ENCODE measurements around the gene KYNU.

Gene KYNU

DNA sequence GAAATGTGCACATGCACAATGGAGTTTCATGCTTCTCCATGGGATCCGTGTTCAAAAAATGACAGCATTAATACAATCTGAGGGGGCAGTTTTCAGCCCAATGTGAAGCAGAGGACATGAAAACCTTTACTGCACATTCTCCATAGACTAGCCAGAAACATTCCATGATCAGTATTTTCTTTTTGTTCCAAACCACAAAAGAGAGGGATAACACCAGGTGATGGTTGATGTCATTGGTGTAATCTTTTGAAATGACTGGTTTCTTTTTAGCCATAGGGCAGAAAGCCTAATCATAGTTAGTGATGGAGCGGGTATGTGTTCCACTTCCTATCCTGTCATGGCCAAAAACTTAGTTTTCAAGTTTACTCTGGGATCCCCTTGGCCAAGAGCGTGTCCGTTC, 1.8 kb upstream of the KYNU start (continued):
- TF ChIP-seq BACH2 (CRISPR knock-in tag; IDR thresholded peaks at IDR 0.05; ENCODE audit: borderline replicate concordance) = no peak
- no peak for TF ChIP-seq TOX (CRISPR knock-in tag; IDR thresholded peaks at IDR 0.05; ENCODE audit: borderline replicate concordance)
- TF ChIP-seq RARB (CRISPR knock-in tag; IDR thresholded peaks at IDR 0.05) = no peak
- TF ChIP-seq, protein P1, sequence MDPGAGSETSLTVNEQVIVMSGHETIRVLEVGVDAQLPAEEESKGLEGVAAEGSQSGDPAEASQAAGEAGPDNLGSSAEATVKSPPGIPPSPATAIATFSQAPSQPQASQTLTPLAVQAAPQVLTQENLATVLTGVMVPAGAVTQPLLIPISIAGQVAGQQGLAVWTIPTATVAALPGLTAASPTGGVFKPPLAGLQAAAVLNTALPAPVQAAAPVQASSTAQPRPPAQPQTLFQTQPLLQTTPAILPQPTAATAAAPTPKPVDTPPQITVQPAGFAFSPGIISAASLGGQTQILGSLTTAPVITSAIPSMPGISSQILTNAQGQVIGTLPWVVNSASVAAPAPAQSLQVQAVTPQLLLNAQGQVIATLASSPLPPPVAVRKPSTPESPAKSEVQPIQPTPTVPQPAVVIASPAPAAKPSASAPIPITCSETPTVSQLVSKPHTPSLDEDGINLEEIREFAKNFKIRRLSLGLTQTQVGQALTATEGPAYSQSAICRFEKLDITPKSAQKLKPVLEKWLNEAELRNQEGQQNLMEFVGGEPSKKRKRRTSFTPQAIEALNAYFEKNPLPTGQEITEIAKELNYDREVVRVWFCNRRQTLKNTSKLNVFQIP (CRISPR knock-in tag; IDR thresholded peaks at IDR 0.05; ENCODE audit: borderline replicate concordance, low read depth) = no peak
- TF ChIP-seq ZC3H10 (CRISPR knock-in tag; IDR thresholded peaks at IDR 0.05) = no peak

DNA sequence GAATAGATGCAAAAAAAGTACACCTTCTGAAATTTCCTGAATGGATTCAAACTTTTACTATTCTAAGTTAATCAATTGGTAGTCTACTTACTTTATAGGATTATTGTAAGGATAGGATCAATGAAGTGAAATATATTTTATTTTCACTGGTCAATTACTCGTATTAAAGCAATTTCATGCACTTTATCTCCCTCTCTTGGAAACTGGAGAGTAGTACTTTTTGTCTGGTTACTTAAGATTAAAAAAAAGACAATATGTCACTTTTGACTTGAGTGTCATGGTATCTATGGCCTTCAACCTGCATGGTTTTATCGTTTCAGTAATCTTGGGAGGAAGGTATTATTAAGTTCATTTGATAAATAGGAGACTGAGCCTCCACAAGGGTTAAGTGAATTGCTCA, 1.0 kb upstream of the KYNU start:
- TF ChIP-seq, protein P2, sequence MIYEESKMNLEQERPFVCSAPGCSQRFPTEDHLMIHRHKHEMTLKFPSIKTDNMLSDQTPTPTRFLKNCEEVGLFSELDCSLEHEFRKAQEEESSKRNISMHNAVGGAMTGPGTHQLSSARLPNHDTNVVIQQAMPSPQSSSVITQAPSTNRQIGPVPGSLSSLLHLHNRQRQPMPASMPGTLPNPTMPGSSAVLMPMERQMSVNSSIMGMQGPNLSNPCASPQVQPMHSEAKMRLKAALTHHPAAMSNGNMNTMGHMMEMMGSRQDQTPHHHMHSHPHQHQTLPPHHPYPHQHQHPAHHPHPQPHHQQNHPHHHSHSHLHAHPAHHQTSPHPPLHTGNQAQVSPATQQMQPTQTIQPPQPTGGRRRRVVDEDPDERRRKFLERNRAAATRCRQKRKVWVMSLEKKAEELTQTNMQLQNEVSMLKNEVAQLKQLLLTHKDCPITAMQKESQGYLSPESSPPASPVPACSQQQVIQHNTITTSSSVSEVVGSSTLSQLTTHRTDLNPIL (CRISPR knock-in tag; IDR thresholded peaks at IDR 0.05; ENCODE audit: low read depth) = no peak
- no peak for TF ChIP-seq ZNF8 (CRISPR knock-in tag; IDR thresholded peaks at IDR 0.05)
- TF ChIP-seq, protein P3, sequence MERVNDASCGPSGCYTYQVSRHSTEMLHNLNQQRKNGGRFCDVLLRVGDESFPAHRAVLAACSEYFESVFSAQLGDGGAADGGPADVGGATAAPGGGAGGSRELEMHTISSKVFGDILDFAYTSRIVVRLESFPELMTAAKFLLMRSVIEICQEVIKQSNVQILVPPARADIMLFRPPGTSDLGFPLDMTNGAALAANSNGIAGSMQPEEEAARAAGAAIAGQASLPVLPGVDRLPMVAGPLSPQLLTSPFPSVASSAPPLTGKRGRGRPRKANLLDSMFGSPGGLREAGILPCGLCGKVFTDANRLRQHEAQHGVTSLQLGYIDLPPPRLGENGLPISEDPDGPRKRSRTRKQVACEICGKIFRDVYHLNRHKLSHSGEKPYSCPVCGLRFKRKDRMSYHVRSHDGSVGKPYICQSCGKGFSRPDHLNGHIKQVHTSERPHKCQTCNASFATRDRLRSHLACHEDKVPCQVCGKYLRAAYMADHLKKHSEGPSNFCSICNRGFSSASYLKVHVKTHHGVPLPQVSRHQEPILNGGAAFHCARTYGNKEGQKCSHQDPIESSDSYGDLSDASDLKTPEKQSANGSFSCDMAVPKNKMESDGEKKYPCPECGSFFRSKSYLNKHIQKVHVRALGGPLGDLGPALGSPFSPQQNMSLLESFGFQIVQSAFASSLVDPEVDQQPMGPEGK (CRISPR knock-in tag; IDR thresholded peaks at IDR 0.05; ENCODE audit: borderline replicate concordance) = no peak
- TF ChIP-seq ISL1 (CRISPR knock-in tag; IDR thresholded peaks at IDR 0.05) = no peak
- TF ChIP-seq, protein P4, sequence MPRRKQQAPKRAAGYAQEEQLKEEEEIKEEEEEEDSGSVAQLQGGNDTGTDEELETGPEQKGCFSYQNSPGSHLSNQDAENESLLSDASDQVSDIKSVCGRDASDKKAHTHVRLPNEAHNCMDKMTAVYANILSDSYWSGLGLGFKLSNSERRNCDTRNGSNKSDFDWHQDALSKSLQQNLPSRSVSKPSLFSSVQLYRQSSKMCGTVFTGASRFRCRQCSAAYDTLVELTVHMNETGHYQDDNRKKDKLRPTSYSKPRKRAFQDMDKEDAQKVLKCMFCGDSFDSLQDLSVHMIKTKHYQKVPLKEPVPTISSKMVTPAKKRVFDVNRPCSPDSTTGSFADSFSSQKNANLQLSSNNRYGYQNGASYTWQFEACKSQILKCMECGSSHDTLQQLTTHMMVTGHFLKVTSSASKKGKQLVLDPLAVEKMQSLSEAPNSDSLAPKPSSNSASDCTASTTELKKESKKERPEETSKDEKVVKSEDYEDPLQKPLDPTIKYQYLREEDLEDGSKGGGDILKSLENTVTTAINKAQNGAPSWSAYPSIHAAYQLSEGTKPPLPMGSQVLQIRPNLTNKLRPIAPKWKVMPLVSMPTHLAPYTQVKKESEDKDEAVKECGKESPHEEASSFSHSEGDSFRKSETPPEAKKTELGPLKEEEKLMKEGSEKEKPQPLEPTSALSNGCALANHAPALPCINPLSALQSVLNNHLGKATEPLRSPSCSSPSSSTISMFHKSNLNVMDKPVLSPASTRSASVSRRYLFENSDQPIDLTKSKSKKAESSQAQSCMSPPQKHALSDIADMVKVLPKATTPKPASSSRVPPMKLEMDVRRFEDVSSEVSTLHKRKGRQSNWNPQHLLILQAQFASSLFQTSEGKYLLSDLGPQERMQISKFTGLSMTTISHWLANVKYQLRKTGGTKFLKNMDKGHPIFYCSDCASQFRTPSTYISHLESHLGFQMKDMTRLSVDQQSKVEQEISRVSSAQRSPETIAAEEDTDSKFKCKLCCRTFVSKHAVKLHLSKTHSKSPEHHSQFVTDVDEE (CRISPR knock-in tag; IDR thresholded peaks at IDR 0.05) = no peak
- no peak for TF ChIP-seq TCF4 (CRISPR knock-in tag; IDR thresholded peaks at IDR 0.05; ENCODE audit: borderline replicate concordance)
- TF ChIP-seq ZFP3 (CRISPR knock-in tag; IDR thresholded peaks at IDR 0.05) = no peak
- TF ChIP-seq OSR1 (CRISPR knock-in tag; IDR thresholded peaks at IDR 0.05) = no peak
- TF ChIP-seq TOX (CRISPR knock-in tag; IDR thresholded peaks at IDR 0.05; ENCODE audit: borderline replicate concordance) = no peak
- TF ChIP-seq ZNF70 (CRISPR knock-in tag; IDR thresholded peaks at IDR 0.05) = no peak
- TF ChIP-seq, protein P1 (CRISPR knock-in tag; IDR thresholded peaks at IDR 0.05; ENCODE audit: borderline replicate concordance, low read depth) = no peak
- TF ChIP-seq, protein P5, sequence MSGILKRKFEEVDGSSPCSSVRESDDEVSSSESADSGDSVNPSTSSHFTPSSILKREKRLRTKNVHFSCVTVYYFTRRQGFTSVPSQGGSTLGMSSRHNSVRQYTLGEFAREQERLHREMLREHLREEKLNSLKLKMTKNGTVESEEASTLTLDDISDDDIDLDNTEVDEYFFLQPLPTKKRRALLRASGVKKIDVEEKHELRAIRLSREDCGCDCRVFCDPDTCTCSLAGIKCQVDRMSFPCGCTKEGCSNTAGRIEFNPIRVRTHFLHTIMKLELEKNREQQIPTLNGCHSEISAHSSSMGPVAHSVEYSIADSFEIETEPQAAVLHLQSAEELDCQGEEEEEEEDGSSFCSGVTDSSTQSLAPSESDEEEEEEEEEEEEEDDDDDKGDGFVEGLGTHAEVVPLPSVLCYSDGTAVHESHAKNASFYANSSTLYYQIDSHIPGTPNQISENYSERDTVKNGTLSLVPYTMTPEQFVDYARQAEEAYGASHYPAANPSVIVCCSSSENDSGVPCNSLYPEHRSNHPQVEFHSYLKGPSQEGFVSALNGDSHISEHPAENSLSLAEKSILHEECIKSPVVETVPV (CRISPR knock-in tag; IDR thresholded peaks at IDR 0.05) = no peak
- no peak for TF ChIP-seq ARNTL (CRISPR knock-in tag; IDR thresholded peaks at IDR 0.05; ENCODE audit: borderline replicate concordance, low read depth)
- no peak for TF ChIP-seq CSDC2 (CRISPR knock-in tag; IDR thresholded peaks at IDR 0.05)
- no peak for TF ChIP-seq ESRRG (CRISPR knock-in tag; IDR thresholded peaks at IDR 0.05)
- no peak for TF ChIP-seq BACH2 (CRISPR knock-in tag; IDR thresholded peaks at IDR 0.05; ENCODE audit: borderline replicate concordance)
- no peak for ATAC-seq

DNA sequence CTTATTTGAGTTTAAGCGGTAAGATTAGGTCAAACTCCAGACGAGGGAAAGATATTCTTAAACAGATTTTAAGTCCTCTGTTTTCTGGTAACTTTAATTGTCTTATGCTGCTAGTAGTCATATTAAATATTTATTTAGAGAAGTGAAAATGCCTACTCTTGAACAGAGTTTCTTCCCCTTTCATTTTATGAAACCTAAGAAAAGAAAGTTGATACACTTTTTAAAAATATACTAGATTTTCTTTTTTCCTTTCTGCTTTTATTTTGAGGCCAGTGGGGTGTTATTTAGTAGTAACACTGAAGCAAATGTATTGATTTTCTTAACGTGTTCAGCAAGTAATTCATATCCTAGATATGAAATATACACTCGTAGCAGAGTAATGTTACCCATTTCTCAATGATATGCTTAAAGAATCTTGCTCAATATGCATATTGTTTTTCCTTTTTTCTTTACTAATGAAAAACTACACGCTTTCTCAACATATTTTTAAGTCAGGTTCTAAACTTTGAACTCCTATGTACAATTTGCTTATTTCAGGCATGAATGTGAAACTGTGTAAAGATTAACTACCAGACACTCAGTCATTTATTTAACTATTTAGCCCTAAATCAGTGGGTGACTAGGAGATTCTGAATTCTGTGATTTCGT, 691 bp downstream of the KYNU start:
- no peak for ATAC-seq
- no peak for TF ChIP-seq BACH2 (CRISPR knock-in tag; IDR thresholded peaks at IDR 0.05; ENCODE audit: borderline replicate concordance)
- TF ChIP-seq, protein P3 (CRISPR knock-in tag; IDR thresholded peaks at IDR 0.05; ENCODE audit: borderline replicate concordance) = no peak
- TF ChIP-seq OSR1 (CRISPR knock-in tag; IDR thresholded peaks at IDR 0.05) = no peak
- TF ChIP-seq, protein P4 (CRISPR knock-in tag; IDR thresholded peaks at IDR 0.05) = no peak
- TF ChIP-seq, protein P2 (CRISPR knock-in tag; IDR thresholded peaks at IDR 0.05; ENCODE audit: low read depth) = no peak
- TF ChIP-seq TOX (CRISPR knock-in tag; IDR thresholded peaks at IDR 0.05; ENCODE audit: borderline replicate concordance) = no peak
- TF ChIP-seq ZC3H10 (CRISPR knock-in tag; IDR thresholded peaks at IDR 0.05) = no peak
- no peak for TF ChIP-seq ESRRG (CRISPR knock-in tag; IDR thresholded peaks at IDR 0.05)
